PC-9 (cell line): Measurements from ENCODE around the gene FHAD1. TPM values are rescaled to one million over a fixed set of nuclear protein-coding genes. Genes with fewer than 3 reads are reported as not detected.

ENCODE experiments used
- BruUV-seq: library from RNA; stranded (reverse); fragments of 400-500 nt; replicated peaks from 2 replicates; lab custom pipeline; 2021; lab: Mats Ljungman, UMichigan
- CTCF ChIA-PET: fragments of 300-600 bp; sonication (Branson Sonifier 250); formaldehyde crosslinking; loops from one replicate; lab custom pipeline; 2022; ENCODE audit warnings: antibody characterized with exemption; lab: Charles Lee
- POLR2A ChIA-PET: fragments of 300-600 bp; sonication (Branson Sonifier 250); formaldehyde crosslinking; loops from one replicate; lab custom pipeline; 2022; ENCODE audit warnings: antibody characterized with exemption; ENCODE audit not compliant: unreplicated experiment; lab: Charles Lee
- DNase-seq, 2 experiments: peaks; one replicate each; pipeline versions ENCODE4 v3.0.0 to v3.0.0-alpha.2; 2015 to 2022; ENCODE audit warnings: mixed read lengths in 1 of 2
- H2AFZ ChIP-seq: fragments of 200-600 bp; sonication (generic); 2 replicates; pipeline ENCODE4 v1.8.1; 2017; ENCODE audit warnings: antibody characterized with exemption
- H3F3A ChIP-seq: fragments of 200-600 bp; sonication (generic); 2 replicates; pipeline ENCODE4 v1.8.1; 2017; ENCODE audit warnings: antibody characterized with exemption, mild to moderate bottlenecking, low read depth; ENCODE audit not compliant: insufficient read depth
- H3K27ac ChIP-seq: fragments of 200-600 bp; sonication (generic); 2 replicates; pipeline ENCODE4 v1.6.1; 2016; ENCODE audit warnings: mixed run types
- H3K27me3 ChIP-seq: fragments of 200-600 bp; sonication (generic); 2 replicates; pipeline ENCODE4 v1.6.1; 2016; ENCODE audit warnings: low read depth, mixed run types; ENCODE audit not compliant: insufficient read depth
- H3K36me3 ChIP-seq: fragments of 200-600 bp; sonication (generic); 2 replicates; pipeline ENCODE4 v1.6.1; 2016; ENCODE audit warnings: low read depth, mixed run types
- H3K4me1 ChIP-seq: fragments of 200-600 bp; sonication (generic); replicated peaks from 2 replicates; pipeline ENCODE4 v1.6.1; 2016; ENCODE audit warnings: mixed run types; ENCODE audit not compliant: insufficient read depth
- H3K4me2 ChIP-seq: fragments of 200-600 bp; sonication (generic); 2 replicates; pipeline ENCODE4 v1.6.1; 2017; ENCODE audit warnings: mixed run types
- H3K4me3 ChIP-seq: fragments of 200-600 bp; sonication (generic); 2 replicates; pipeline ENCODE4 v1.6.1; 2016; ENCODE audit warnings: mixed run types
- H3K79me2 ChIP-seq: fragments of 200-600 bp; sonication (generic); 2 replicates; pipeline ENCODE4 v1.6.1; 2017; ENCODE audit warnings: low read depth, mixed run types
- H3K9me2 ChIP-seq: fragments of 200-600 bp; sonication (generic); 2 replicates; pipeline ENCODE4 v1.8.1; 2017; ENCODE audit warnings: mild to moderate bottlenecking; ENCODE audit not compliant: insufficient read depth
- H3K9me3 ChIP-seq: fragments of 200-600 bp; sonication (generic); 2 replicates; pipeline ENCODE4 v1.8.1; 2016; ENCODE audit warnings: low read depth; ENCODE audit not compliant: insufficient read depth
- H4K20me1 ChIP-seq: fragments of 200-600 bp; sonication (generic); 2 replicates; pipeline ENCODE4 v1.8.1; 2017; ENCODE audit not compliant: insufficient read depth
- CTCF ChIP-seq: fragments of 200-600 bp; sonication (generic); conservative IDR thresholded peaks from 2 replicates; pipeline ENCODE4 v1.6.1; 2017; ENCODE audit warnings: mixed run types, antibody characterized with exemption, mild to moderate bottlenecking, moderate library complexity
- EZH2 ChIP-seq: fragments of 200-600 bp; sonication (generic); IDR thresholded peaks from 2 replicates; pipeline ENCODE4 v1.8.0; 2017; ENCODE audit warnings: antibody characterized with exemption, low read depth
- intact Hi-C: fragments of 100-400 bp; cut with micrococcal nuclease; formaldehyde crosslinking; loops from one replicate; pipeline ENCODE4 v1.10.0; 2022; ENCODE audit not compliant: unreplicated experiment
- total RNA-seq: library from RNA; stranded (reverse); gene quantifications from 2 replicates; pipeline ENCODE4 v1.2.3, GENCODE V29; 2021

FHAD1 gene
- total RNA-seq, 1 experiment from 2014 or later = 6.9 TPM

GRCh38 chr1:15287035-15287979 lies 40.3 kb downstream of the FHAD1 start:
- Histone ChIP-seq H3K9me3 (no peaks in the 10 kb centered on the region), H3K9me2 (no peaks in the 10 kb centered on the region), H3K4me3 (no peak overlapping the region), H4K20me1 (no peaks in the 10 kb centered on the region), H3K27me3 (no peaks in the 10 kb centered on the region), H3K36me3 (no peaks in the 10 kb centered on the region), H3K79me2 (no peaks in the 10 kb centered on the region), H3K4me1 (peaks cover 9% of the 10 kb centered on the region), H3F3A (peaks cover 15% of the 10 kb centered on the region; the same call in 1 of the 2 replicates), H3K27ac (no peak overlapping the region), H3K4me2 (no peak overlapping the region), H2AFZ (no peak overlapping the region)
- no peak for DNase-seq
- BruUV-seq = no TSS peak
- TF ChIP-seq EZH2 (no peak), CTCF (no peak)
- intact Hi-C loops = no loop called here
- ChIA-PET CTCF (no interaction called here), POLR2A (no interaction called here)

- no peaks in the 10 kb centered on the region for H3K9me3 ChIP-seq
- intact Hi-C loops = no loop called here
- H3F3A ChIP-seq = peaks cover 15% of the 10 kb centered on the region; the same call in 1 of the 2 replicates
- H3K4me1 ChIP-seq = peaks cover 9% of the 10 kb centered on the region
- no peaks in the 10 kb centered on the region for H3K36me3 ChIP-seq
- H3K4me3 ChIP-seq = no peak overlapping the region
- H3K27me3 ChIP-seq = no peaks in the 10 kb centered on the region
- no peaks in the 10 kb centered on the region for H4K20me1 ChIP-seq
- no peak overlapping the region for H3K4me2 ChIP-seq
- TF ChIP-seq CTCF (no peak), EZH2 (no peak)
- ChIA-PET POLR2A (no interaction called here), CTCF (no interaction called here)
- DNase-seq = no peak
- no peak overlapping the region for H2AFZ ChIP-seq
- H3K9me2 ChIP-seq = no peaks in the 10 kb centered on the region
- no TSS peak for BruUV-seq
- no peak overlapping the region for H3K27ac ChIP-seq
- no peaks in the 10 kb centered on the region for H3K79me2 ChIP-seq
These were observed 41.3 kb downstream of the FHAD1 start for GRCh38 chr1:15288173-15288926.

GRCh38 chr1:15289251-15289651 lies 42.2 kb downstream of the FHAD1 start:
- Histone ChIP-seq H3K27me3 (no peaks in the 10 kb centered on the region), H3K36me3 (no peaks in the 10 kb centered on the region), H3K4me1 (peaks cover 6% of the 10 kb centered on the region), H4K20me1 (no peaks in the 10 kb centered on the region), H3K9me2 (no peaks in the 10 kb centered on the region), H3K27ac (no peak overlapping the region), H3K4me2 (no peak overlapping the region), H3K79me2 (no peaks in the 10 kb centered on the region), H3K4me3 (no peak overlapping the region), H3K9me3 (no peaks in the 10 kb centered on the region), H3F3A (peaks cover 10% of the 10 kb centered on the region; the same call in 1 of the 2 replicates), H2AFZ (no peak overlapping the region)
- no TSS peak for BruUV-seq
- CTCF ChIA-PET = no interaction called here
- intact Hi-C loops = no loop called here
- DNase-seq = no peak
- POLR2A ChIA-PET = no interaction called here
- no peak for TF ChIP-seq EZH2
- TF ChIP-seq CTCF = no peak
